Nephron (organoid): Measurements from ENCODE around the gene ADRA1B.

Experiments used
- H3K27ac Mint-ChIP-seq, 3 experiments: 2 replicates each; pipeline ENCODE4 v1.8.0; 2020; ENCODE audit warnings: mixed read lengths in 3 of 3, mild to moderate bottlenecking in 2 of 3, moderate library complexity in 1 of 3
- H3K27me3 Mint-ChIP-seq: 2 replicates; pipeline ENCODE4 v1.8.0; 2021; ENCODE audit warnings: low read depth, mild to moderate bottlenecking, moderate library complexity, mixed read lengths
- H3K36me3 Mint-ChIP-seq: 2 replicates; pipeline ENCODE4 v1.8.0; 2020; ENCODE audit warnings: low read depth, mixed read lengths
- H3K4me1 Mint-ChIP-seq: 2 replicates; pipeline ENCODE4 v1.8.0; 2020; ENCODE audit warnings: mixed read lengths
- H3K4me3 Mint-ChIP-seq, 3 experiments: 2 replicates each; pipeline ENCODE4 v1.8.0; 2020; ENCODE audit warnings: mild to moderate bottlenecking in 3 of 3, mixed read lengths in 3 of 3, moderate library complexity in 2 of 3
- H3K9me3 Mint-ChIP-seq: 2 replicates; pipeline ENCODE4 v1.8.0; 2020; ENCODE audit warnings: mixed read lengths
- CTCF ChIP-seq, 3 experiments: fragments of 200-600 bp; sonication (generic); IDR thresholded peaks; one replicate each; pipeline ENCODE4 v1.5.0; 2021; ENCODE audit warnings: antibody characterized with exemption in 3 of 3; ENCODE audit not compliant: unreplicated experiment in 3 of 3

ADRA1B gene

GRCh38 chr5:160020266-160020770 lies 104.0 kb downstream of the ADRA1B start:
- H3K36me3 Mint-ChIP-seq = peaks cover 20% of the 10 kb centered on the region
- no peak for TF ChIP-seq CTCF (IDR thresholded peaks at IDR 0.05; ENCODE audit: unreplicated experiment in 3 of 3)
- no peak overlapping the region for H3K4me3 Mint-ChIP-seq
- H3K27me3 Mint-ChIP-seq = no peaks in the 10 kb centered on the region
- no peak overlapping the region for H3K27ac Mint-ChIP-seq
- peaks cover 4% of the 10 kb centered on the region for H3K4me1 Mint-ChIP-seq
- H3K9me3 Mint-ChIP-seq = no peaks in the 10 kb centered on the region

DNA sequence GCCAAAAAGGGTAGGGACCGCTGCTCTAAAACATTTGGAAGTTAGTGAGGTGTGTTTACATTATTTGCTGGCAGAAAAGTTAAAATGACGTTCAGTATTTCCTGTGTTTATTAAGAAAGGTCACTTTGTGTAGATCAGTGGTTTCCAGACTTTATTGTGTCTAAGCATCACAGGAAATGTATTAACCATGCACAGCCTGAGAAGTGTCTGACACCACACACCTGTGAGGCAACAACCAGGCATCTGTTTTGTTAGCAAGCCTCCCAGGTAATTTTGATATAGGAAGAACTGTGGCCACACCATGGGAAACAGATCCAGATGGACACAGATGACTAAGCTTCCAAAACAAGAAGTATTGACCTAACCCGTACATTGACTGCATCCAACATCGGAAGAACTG lies 104.7 kb downstream of the ADRA1B start:
- Mint-ChIP-seq H3K4me1 (peaks cover 4% of the 10 kb centered on the region), H3K4me3 (no peak overlapping the region), H3K9me3 (no peaks in the 10 kb centered on the region), H3K36me3 (peaks cover 20% of the 10 kb centered on the region), H3K27me3 (no peaks in the 10 kb centered on the region), H3K27ac (no peak overlapping the region)
- no peak for TF ChIP-seq CTCF (IDR thresholded peaks at IDR 0.05; ENCODE audit: unreplicated experiment in 3 of 3)

DNA sequence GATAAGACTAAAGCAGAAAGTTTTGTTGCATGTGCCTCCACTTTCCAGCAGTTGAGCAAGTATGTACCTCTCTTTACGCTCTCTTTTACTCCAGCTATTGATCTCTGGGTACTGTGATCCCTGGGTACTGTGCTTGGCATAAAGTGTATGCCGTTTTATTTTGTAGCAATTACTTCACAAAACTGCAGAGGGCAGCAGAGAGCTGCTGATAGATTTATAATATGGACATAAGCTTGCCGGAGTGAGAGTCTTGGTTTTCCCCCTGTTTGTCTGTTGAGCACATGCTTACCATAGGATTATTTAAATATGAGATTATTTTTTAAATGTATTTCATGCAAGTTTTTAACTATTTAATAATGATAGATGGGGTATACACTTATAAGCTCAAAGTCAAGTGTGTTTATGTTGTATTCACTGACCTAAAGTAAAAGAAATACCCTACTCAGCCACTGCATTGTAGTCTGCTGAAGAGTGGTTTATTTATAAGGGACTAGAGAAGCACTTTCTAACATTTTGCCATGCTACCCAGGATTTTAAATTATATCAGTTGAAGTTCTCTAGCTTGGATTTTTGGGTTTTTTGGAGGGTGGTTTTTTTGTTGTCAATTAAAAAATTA lies 105.7 kb downstream of the ADRA1B start:
- Mint-ChIP-seq H3K27ac (peak overlapping the region in 2 of 3 experiments; percentile 14 to 26), H3K36me3 (peaks cover 25% of the 10 kb centered on the region), H3K27me3 (no peaks in the 10 kb centered on the region), H3K4me1 (peaks cover 4% of the 10 kb centered on the region), H3K9me3 (no peaks in the 10 kb centered on the region), H3K4me3 (no peak overlapping the region)
- peak; percentile 72 to 86 (median 80) for TF ChIP-seq CTCF (IDR thresholded peaks at IDR 0.05; ENCODE audit: unreplicated experiment in 3 of 3)
